GM12892 (cell line): ENCODE results near the gene KLHL8.

Experiments used
- POLR2A ChIP-seq: IDR thresholded peaks from 2 replicates; pipeline ENCODE4 v1.6.1; 2011; ENCODE audit warnings: low read depth, low read length, control low read depth
- POLR2AphosphoS5 ChIP-seq: IDR thresholded peaks from 2 replicates; pipeline ENCODE4 v1.6.1; 2011; ENCODE audit warnings: low read depth, low read length, control low read depth
- TAF1 ChIP-seq: IDR thresholded peaks from 2 replicates; pipeline ENCODE4 v1.6.1; 2011; ENCODE audit warnings: low read depth, mild to moderate bottlenecking, control low read depth, low read length, borderline replicate concordance

DNA sequence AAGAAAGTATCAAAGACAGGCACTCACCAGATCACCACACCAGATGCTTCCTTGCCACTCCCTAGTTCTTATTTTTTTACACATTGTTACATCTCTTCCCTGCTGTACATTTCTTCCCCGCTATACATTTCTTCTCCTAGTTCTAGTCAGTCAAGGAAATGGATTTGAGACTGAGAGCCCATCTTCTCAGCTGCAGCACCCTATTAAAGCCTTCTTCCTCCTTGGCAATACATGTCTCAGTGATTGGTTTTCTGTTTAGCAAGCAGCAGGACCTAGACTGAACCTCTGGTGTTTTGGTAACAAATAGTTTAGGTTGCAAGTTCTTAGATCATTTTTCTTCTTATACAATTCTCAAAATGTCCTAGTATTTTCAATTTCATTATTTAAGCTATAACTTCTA, 35.3 kb upstream of the KLHL8 start:
- no peak for TF ChIP-seq POLR2AphosphoS5
- no peak for TF ChIP-seq TAF1
- TF ChIP-seq POLR2A: no peak
